Inflammatory macrophage (primary cell): Measurements from ENCODE around the gene CELA1.
"Not testable (repeated sequence)": the region's sequence is repeated elsewhere in the genome, so short reads cannot be mapped to it uniquely, and the experiment has no call there.

Experiments
- DNase-seq, 2 donors: peaks; one replicate each; pipeline ENCODE4 v3.0.0-alpha.2; 2020 to 2022

The CELA1 gene

DNA sequence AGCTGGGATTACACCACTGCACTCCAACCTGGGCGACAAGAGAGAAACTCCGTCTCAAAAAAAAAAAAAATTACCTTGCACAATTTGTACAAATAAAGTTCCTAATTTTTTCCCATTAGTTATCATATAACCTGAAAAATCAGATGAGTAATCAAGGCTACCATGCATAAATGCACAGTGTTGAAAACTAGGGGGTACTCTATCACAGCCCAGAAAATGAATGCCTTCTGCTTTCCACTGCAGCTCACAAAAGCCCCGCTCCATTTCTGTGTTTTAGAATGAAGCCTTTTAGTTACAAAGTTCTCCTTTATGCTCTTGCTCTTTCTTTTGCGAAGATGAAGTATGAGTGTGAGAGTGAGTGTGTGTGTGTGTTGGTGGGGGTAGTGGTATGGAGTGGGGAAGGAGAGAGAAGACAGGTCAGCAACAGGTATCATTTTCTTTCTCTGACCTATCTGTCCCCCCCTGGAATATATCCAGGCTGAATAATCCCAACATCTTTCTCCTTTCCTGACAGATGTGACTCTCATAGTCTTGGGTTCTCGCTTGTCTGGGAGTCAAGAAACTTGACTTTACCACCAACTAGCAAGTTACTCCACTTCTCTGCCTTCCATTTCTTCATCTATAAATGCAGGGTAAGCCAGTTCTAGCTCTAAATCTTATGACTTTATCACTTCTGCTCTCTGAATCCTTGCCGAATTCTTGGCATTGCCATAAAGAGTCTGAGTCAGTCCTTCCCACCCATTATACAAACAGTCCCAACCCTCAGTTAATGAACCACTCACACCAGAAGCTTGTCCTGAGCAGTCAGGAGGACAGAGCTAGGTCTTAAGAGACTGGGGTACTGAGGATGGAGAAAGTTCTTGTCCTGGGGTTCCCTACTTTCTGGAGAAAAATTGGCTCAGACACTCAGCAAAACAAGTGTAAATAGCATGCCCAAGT lies 38.6 kb downstream of the CELA1 start:
- DNase-seq, result peak; percentile 28 to 52

DNA sequence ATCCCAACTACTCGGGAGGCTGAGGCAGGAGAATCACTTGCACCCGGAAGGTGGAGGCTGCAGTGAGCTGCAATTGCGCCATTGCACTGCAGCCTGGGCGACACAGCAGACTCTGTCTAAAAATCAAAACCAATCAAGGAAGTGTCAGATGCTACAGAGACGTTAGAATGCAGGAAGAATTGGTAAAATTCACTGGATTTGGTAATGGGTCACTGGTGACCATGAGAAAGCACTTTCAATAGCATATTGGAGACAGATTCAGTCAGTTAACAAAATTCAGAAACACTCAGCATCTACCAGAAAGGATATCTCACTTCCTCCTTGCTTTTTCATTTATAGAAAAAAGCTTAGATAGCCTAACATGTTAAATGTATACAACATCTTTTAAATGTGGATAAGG lies 40.0 kb downstream of the CELA1 start:
- peak; percentile 37 to 74 for DNase-seq

DNA sequence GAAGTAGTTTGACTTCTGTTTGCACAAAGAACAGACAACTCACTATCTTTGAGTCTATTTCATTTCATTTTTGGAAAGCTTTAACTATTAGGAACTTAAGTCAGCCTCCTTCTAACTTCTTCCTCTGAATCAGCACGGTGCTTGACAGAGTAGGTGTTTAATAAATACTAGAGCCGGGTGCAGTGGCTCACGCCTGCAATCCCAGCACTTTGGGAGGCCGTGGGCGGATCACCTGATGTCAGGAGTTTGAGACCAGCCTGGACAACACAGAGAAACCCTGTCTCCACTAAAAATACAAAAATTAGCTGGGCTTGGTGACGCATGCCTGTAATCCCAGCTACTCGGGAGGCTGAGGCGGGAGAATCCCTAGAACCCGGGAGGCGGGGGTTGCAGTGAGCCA lies 45.7 kb downstream of the CELA1 start:
- peak; percentile 12 to 60 for DNase-seq

DNA sequence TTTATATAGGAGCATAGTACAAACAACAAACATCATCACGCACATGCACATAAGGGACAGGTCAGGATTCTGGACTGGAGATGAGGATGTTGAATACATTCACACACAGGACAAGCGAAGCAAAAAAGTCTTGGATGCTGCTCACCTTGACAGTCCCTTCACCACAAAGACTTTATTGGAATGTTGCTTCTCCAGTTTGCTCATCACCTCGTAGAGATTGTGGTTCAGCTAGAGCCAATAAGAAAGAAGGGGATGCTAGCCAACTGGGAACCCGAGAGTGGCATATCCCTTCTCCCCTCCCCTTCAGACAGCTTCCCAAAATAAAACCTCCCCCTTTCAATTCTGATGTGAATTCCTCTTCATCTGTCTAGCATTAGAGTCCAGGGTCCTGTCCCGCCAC lies 50.8 kb downstream of the CELA1 start:
- DNase-seq, result no peak

DNA sequence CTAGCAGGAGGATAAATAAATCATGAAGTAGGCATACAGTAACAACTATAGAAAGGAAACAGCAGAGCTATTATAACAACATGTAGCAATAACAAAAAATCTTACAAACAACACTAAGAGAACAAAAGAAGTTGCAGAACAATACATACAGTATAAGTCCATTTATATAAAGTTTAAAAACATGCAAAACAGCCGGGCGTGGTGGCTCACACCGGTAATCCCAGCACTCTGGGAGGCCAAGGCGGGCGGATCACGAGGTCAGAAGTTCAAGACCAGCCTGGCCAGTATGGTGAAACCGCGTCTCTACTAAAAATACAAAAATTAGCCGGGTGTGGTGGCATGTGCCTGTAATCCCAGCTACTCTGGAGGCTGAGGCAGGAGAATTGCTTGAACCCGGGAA lies 52.4 kb downstream of the CELA1 start:
- DNase-seq, result not testable (repeated sequence)

DNA sequence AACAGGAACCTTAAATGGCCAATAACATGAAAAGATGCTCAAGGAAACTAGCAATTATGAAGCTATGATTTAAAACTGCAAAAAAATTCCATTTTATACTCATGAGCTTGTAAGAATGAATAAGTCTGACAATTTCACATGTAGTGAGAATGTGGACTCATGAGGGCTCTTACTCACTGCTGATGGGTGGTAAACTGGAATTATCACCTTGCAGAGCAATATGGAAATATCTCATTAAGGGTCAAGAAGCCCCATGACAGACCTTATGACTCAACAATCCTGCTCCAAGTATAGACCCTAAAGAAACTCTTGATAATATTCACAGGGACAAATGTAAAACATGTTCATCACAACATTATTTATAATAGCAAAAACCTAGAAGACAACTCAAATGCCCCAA lies 52.8 kb downstream of the CELA1 start:
- DNase-seq, result peak in 1 of 2 donors; percentile 11

DNA sequence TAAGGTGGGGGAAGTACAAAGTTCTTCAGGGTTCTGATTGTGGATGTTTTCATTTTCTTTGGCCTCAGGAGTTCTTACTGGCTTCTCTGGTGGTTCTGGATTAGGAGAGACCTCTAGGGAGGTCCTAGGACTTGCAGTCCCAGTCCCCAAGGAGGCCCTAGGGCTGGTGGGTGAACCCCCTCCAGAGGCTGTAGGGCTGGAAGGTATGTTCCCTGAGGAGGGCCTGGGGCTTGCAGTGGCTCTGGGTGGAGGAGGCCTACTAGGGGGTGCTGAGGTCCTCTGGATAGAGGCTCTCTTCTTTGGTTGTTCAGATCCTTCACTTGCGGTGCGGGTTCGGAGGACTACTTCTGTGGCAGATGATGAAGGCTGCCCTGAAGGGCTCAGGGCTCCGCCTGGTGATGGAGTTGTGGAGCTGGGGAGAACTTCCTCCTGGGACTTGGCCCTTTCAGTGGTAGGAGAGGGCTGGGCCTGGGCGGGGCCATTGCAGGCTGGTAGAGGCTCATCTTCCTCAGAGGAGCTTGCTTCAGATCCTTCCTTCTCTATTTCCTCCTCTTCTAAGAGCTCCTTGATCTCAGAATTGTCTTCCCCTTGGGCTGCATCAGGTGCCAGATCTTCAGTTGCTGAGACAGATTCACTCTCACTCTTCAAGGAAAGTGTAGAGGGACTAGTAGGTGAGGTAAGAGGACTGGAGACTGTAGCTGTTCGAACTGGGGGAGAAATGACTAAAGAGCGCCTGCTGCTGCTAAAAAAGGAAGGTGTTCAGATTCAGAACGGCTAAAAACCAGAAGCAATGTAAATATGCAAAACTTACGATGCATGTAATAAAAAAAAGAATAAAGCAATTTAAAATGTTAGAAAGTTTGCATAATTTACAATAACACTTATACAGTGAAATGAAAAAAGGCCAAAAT lies 54.6 kb downstream of the CELA1 start:
- peak; percentile 85 to 88 for DNase-seq

DNA sequence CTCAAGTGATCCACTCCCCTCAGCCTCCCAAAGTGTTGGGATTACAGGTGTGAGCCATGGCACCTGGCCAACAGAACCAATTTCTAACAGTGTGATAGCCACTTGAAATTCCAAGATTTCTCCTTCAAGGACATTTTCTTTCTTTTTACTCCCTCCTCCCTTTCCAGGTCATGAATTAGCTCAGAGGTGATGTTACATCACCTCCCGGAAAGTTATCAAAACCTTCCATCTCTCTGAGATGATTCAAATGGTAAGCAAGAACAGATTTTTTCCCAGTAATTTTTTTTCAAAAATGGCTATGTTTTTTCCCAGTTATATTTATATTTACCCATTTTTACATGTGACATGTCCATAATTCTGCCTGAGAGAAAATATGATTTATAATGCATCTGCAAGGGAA lies 60.6 kb downstream of the CELA1 start:
- DNase-seq, result no peak

DNA sequence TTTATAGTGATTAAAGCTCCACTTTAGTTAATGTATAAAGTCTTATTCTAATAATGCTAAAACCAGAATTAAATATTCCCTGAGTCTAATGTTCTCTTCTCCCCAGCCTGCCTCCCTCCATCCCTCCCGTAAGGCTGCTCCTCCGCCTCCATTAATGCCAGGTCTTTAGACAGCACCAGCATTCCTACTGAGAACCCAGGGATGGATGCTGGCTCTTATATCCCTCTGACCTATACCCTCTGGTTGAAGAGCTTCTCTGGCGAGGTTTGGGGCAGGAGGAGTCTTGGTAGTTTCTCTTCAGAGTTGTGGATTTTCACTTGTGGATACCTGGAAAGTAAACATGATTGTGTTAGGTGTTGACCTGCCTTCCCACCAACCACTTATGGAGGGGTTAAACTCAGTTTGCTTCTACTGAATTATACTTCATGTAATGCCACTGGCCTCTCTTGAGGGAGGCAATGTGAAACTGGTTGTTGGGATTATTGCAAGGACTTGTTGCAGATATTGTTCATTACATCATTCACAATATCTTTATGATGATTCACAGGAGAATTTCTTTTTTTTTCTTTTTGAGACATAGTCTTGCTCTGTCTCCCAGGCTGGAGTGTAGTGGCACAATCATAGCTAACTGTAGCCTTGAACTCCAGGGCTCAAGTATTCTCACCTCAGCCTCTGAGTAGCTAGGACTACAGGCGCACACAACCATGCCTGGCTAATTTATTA lies 65.1 kb downstream of the CELA1 start:
- no peak for DNase-seq
